IMR-90 (cell line): ENCODE data around the gene GGNBP2. TPM values are rescaled to one million over a fixed set of nuclear protein-coding genes. Genes with fewer than 3 reads are reported as not detected.

Experiments
- ATAC-seq: fragments of 200-7000 bp; cut with Tn5 transposase; 2 replicates; pipeline ENCODE4 v1.9.1; 2020; ENCODE audit warnings: low read depth, mild to moderate bottlenecking, moderate library complexity
- BruUV-seq: library from RNA; stranded (reverse); fragments of 400-500 nt; replicated peaks from 2 replicates; lab custom pipeline; 2021; lab: Mats Ljungman, UMichigan
- CTCF ChIA-PET: fragments of 300-600 bp; formaldehyde crosslinking; extraction: SDS; loops from one replicate; lab custom pipeline; 2021; ENCODE audit warnings: antibody characterized with exemption; lab: Yijun Ruan, JAX
- POLR2A ChIA-PET: fragments of 300-600 bp; sonication (Branson Sonifier 250); formaldehyde crosslinking; loops from one replicate; lab custom pipeline; 2022; ENCODE audit warnings: antibody characterized with exemption; ENCODE audit not compliant: unreplicated experiment; lab: Charles Lee
- DNase-seq: peaks from one replicate; pipeline ENCODE4 v3.0.0; 2013
- H2AFZ ChIP-seq: replicated peaks from 2 replicates; pipeline ENCODE3; 2013; ENCODE audit warnings: low read length, mild to moderate bottlenecking; ENCODE audit not compliant: poor library complexity
- H2AK5ac ChIP-seq: 2 replicates; pipeline ENCODE4 v1.6.1; 2013; ENCODE audit warnings: low read depth, low read length, inconsistent platforms
- H2AK9ac ChIP-seq: replicated peaks from 2 replicates; pipeline ENCODE3; 2013; ENCODE audit warnings: mild to moderate bottlenecking, low read depth, low read length, moderate library complexity; ENCODE audit not compliant: poor library complexity
- H2BK120ac ChIP-seq: 2 replicates; pipeline ENCODE4 v1.6.1; 2013; ENCODE audit warnings: low read depth, low read length, inconsistent platforms
- H2BK15ac ChIP-seq: 3 replicates; pipeline ENCODE4 v1.6.1; 2013; ENCODE audit warnings: low read depth, low read length, inconsistent platforms
- H2BK20ac ChIP-seq: 2 replicates; pipeline ENCODE4 v1.6.1; 2013; ENCODE audit warnings: low read depth, mild to moderate bottlenecking, inconsistent platforms, low read length, moderate library complexity
- H2BK5ac ChIP-seq: 2 replicates; pipeline ENCODE4 v1.6.1; 2013; ENCODE audit warnings: mild to moderate bottlenecking, low read depth, low read length, inconsistent platforms; ENCODE audit not compliant: poor library complexity, severe bottlenecking
- H3K14ac ChIP-seq: replicated peaks from 2 replicates; pipeline ENCODE4 v1.6.1; 2013; ENCODE audit warnings: low read depth, low read length, inconsistent platforms
- H3K18ac ChIP-seq: 2 replicates; pipeline ENCODE4 v1.6.1; 2013; ENCODE audit warnings: low read depth, low read length, control low read depth
- H3K23ac ChIP-seq: 2 replicates; pipeline ENCODE4 v1.6.1; 2013; ENCODE audit warnings: low read depth, low read length, inconsistent platforms
- H3K27ac ChIP-seq: 2 replicates; pipeline ENCODE4 v1.5.1; 2013; ENCODE audit warnings: mild to moderate bottlenecking, control low read depth, low read length; ENCODE audit not compliant: insufficient read depth
- H3K27me3 ChIP-seq: 2 replicates; pipeline ENCODE4 v1.6.1; 2013; ENCODE audit warnings: low read length; ENCODE audit not compliant: control insufficient read depth, insufficient read depth
- H3K36me3 ChIP-seq: 2 replicates; pipeline ENCODE4 v1.6.1; 2013; ENCODE audit warnings: low read length, mixed read lengths; ENCODE audit not compliant: control insufficient read depth, insufficient read depth
- H3K4ac ChIP-seq: 2 replicates; pipeline ENCODE4 v1.6.1; 2013; ENCODE audit warnings: low read depth, low read length, inconsistent platforms
- H3K4me1 ChIP-seq: 2 replicates; pipeline ENCODE4 v1.6.1; 2013; ENCODE audit warnings: low read length, mixed read lengths; ENCODE audit not compliant: control insufficient read depth, insufficient read depth
- H3K4me2 ChIP-seq: 2 replicates; pipeline ENCODE4 v1.6.1; 2013; ENCODE audit warnings: low read depth, mild to moderate bottlenecking, control low read depth, low read length, moderate library complexity
- H3K4me3 ChIP-seq: 2 replicates; pipeline ENCODE4 v1.5.1; 2013; ENCODE audit warnings: low read depth, mild to moderate bottlenecking, control low read depth, low read length, moderate library complexity; ENCODE audit not compliant: insufficient read depth
- H3K56ac ChIP-seq: 2 replicates; pipeline ENCODE4 v1.6.1; 2013; ENCODE audit warnings: low read length, inconsistent platforms; ENCODE audit not compliant: insufficient read depth; ENCODE audit errors: extremely low read depth
- H3K79me1 ChIP-seq, 2 experiments: 2 replicates each; pipeline ENCODE4 v1.6.1; 2013; ENCODE audit warnings: low read length in 2 of 2, inconsistent platforms in 1 of 2, low read depth in 1 of 2
- H3K9ac ChIP-seq: 2 replicates; pipeline ENCODE4 v1.6.1; 2013; ENCODE audit warnings: low read depth, low read length, control low read depth
- H3K9me1 ChIP-seq: 2 replicates; pipeline ENCODE4 v1.6.1; 2013; ENCODE audit warnings: low read length, inconsistent platforms; ENCODE audit not compliant: insufficient read depth
- H3K9me3 ChIP-seq: 2 replicates; pipeline ENCODE4 v1.6.1; 2013; ENCODE audit warnings: low read length; ENCODE audit not compliant: control insufficient read depth, insufficient read depth
- H4K20me1 ChIP-seq: 2 replicates; pipeline ENCODE4 v1.6.1; 2013; ENCODE audit warnings: low read length, inconsistent platforms; ENCODE audit not compliant: insufficient read depth
- H4K5ac ChIP-seq: 2 replicates; pipeline ENCODE4 v1.6.1; 2013; ENCODE audit warnings: mild to moderate bottlenecking, low read depth, low read length, control low read depth
- H4K8ac ChIP-seq, 2 experiments: 2 replicates each; pipeline ENCODE4 v1.6.1; 2013; ENCODE audit warnings: low read depth in 2 of 2, low read length in 2 of 2, control low read depth in 1 of 2, inconsistent platforms in 1 of 2
- H4K91ac ChIP-seq: 2 replicates; pipeline ENCODE4 v1.6.1; 2013; ENCODE audit warnings: low read depth, low read length, inconsistent platforms; ENCODE audit not compliant: insufficient read depth
- CTCF ChIP-seq: conservative IDR thresholded peaks from 2 replicates; pipeline ENCODE4 v1.5.1; 2012; ENCODE audit warnings: mild to moderate bottlenecking, low read depth, low read length, improper control_type of control experiment
- FOS ChIP-seq: fragments of 150-350 bp; IDR thresholded peaks from 2 replicates; pipeline ENCODE4 v1.6.1; 2016; ENCODE audit warnings: low read depth, low read length
- WGBS, 2 experiments: methylation state at CpG; one replicate each; pipeline versions ENCODE4 v1.1.5 to v1.1.7; 2013; ENCODE audit warnings: missing lambda C conversion rate in 2 of 2; ENCODE audit not compliant: insufficient read length in 1 of 2; ENCODE audit errors: extremely low coverage in 2 of 2; 5-methylcytosine and 5-hydroxymethylcytosine counted together
- dilution Hi-C: fragments of 300-500 bp; cut with HindIII; formaldehyde crosslinking; loops from one replicate; pipeline ENCODE4 v1.14.3; 2018; ENCODE audit warnings: low sequenced_read_pairs; ENCODE audit not compliant: unreplicated experiment
- in situ Hi-C: fragments of 300-500 bp; cut with MboI; formaldehyde crosslinking; loops from 3 replicates; pipeline ENCODE4 v1.14.3; 2019; ENCODE audit warnings: low sequenced_read_pairs, inconsistent platforms, mixed read lengths
- intact Hi-C: fragments of 100-400 bp; cut with micrococcal nuclease; formaldehyde crosslinking; loops from 2 replicates; pipeline ENCODE4 v1.10.0; 2022
- polyA plus RNA-seq, 3 experiments: library from polyadenylated mRNA; depleted of rRNA; stranded (reverse); fragments of >200 nt; gene quantifications; 2 replicates each; pipeline ENCODE4 v1.2.3, GENCODE V29; 2012; ENCODE audit warnings: low replicate concordance in 1 of 3
- total RNA-seq: library from RNA; depleted of rRNA; stranded (reverse); fragments of >200 nt; gene quantifications from 2 replicates; pipeline ENCODE4 v1.2.3, GENCODE V29; 2012

The GGNBP2 gene
- total and polyA plus RNA-seq, 2 of the 4 experiments (the other 2 are of a cell fraction) = 40.7 to 56.2 TPM

- no TSS peak for BruUV-seq
- Histone ChIP-seq H3K56ac (peak overlapping the region; percentile 54; the same call in 1 of the 2 replicates), H3K9ac (peak overlapping the region; percentile 89), H3K4me2 (peak overlapping the region; percentile 85), H2BK120ac (peak overlapping the region; percentile 36; the same call in 1 of the 2 replicates), H2BK15ac (no peak overlapping the region; the same call in 2 of the 3 replicates), H4K20me1 (no peaks in the 10 kb centered on the region; the same call in 1 of the 2 replicates), H3K27ac (peak overlapping the region; percentile 72), H2AK5ac (peak overlapping the region; percentile 57), H3K79me1 (peaks cover 29 to 56% of the 10 kb centered on the region in 2 experiments), H2AFZ (peak overlapping the region; percentile 99), H3K27me3 (no peaks in the 10 kb centered on the region), H3K9me3 (no peaks in the 10 kb centered on the region), H4K5ac (peak overlapping the region; percentile 81; the same call in 1 of the 2 replicates), H2BK5ac (peak overlapping the region; percentile 27), H2AK9ac (peak overlapping the region; percentile 99), H4K91ac (peak overlapping the region; percentile 74), H3K9me1 (peaks cover 12% of the 10 kb centered on the region; the same call in 1 of the 2 replicates), H4K8ac (peak overlapping the region; percentile 84 to 98), H3K4me3 (peak overlapping the region; percentile 84), H3K23ac (peak overlapping the region; percentile 98), H2BK20ac (no peak overlapping the region), H3K4ac (peak overlapping the region; percentile 95), H3K4me1 (peaks cover 5% of the 10 kb centered on the region), H3K14ac (peak overlapping the region; percentile 89), H3K18ac (no peak overlapping the region), H3K36me3 (peaks cover 16% of the 10 kb centered on the region)
- ATAC-seq = peak; percentile 30
- intact Hi-C loops (loop anchor here (2.0 kb wide), 1 partner anchor 37 kb away; no protein-coding TSS in a partner anchor), in situ Hi-C loops (no loop called here), dilution Hi-C loops (no loop called here)
- peak; percentile 31; the same call in 1 of the 2 replicates for TF ChIP-seq CTCF
- no peak for TF ChIP-seq FOS
- WGBS, 2 experiments = 34% methylated on average over 8 of the region's 48 CpGs; no CpG with 5 or more reads in 1 of the 2 experiments
- peak; percentile 44 for DNase-seq
- ChIA-PET POLR2A (no interaction called here), CTCF (no interaction called here)
Observed at GRCh38 chr17:36533935-36534839, 10.5 kb upstream of the GGNBP2 start.
